Effector memory CD4-positive, alpha-beta T cell (primary cell): ENCODE results near the gene AGAP4.
"Not testable (repeated sequence)": the region's sequence is repeated elsewhere in the genome, so short reads cannot be mapped to it uniquely, and the experiment has no call there.

Source experiments
- DNase-seq, 3 donors: peaks; one replicate each; pipeline ENCODE4 v3.0.0-alpha.2; 2020
- H3K27ac ChIP-seq: 2 replicates; pipeline ENCODE4 v1.7.0; 2013; ENCODE audit warnings: mild to moderate bottlenecking, low read length, moderate library complexity; ENCODE audit not compliant: insufficient read depth, poor library complexity, severe bottlenecking
- H3K27me3 ChIP-seq: replicated peaks from 2 replicates; pipeline ENCODE4 v1.7.0; 2013; ENCODE audit warnings: mild to moderate bottlenecking, low read length; ENCODE audit not compliant: insufficient read depth, control insufficient read depth, poor library complexity, severe bottlenecking
- H3K36me3 ChIP-seq: 2 replicates; pipeline ENCODE4 v1.7.0; 2013; ENCODE audit warnings: mild to moderate bottlenecking, low read length, moderate library complexity; ENCODE audit not compliant: control insufficient read depth, insufficient read depth
- H3K4me1 ChIP-seq: 2 replicates; pipeline ENCODE4 v1.7.0; 2013; ENCODE audit warnings: low read length, mild to moderate bottlenecking; ENCODE audit not compliant: control insufficient read depth, insufficient read depth, poor library complexity, severe bottlenecking
- H3K4me3 ChIP-seq: 2 replicates; pipeline ENCODE4 v1.7.0; 2013; ENCODE audit warnings: low read length, low read depth, mild to moderate bottlenecking; ENCODE audit not compliant: insufficient read depth, poor library complexity, severe bottlenecking
- H3K9me3 ChIP-seq: 2 replicates; pipeline ENCODE4 v1.7.0; 2013; ENCODE audit warnings: mild to moderate bottlenecking, low read length, moderate library complexity; ENCODE audit not compliant: control insufficient read depth

AGAP4 gene

GRCh38 chr10:45820107-45820830 is 27.0 kb downstream of the AGAP4 start:
- not testable (repeated sequence) for H3K27me3 ChIP-seq, H3K4me1 ChIP-seq, H3K36me3 ChIP-seq, H3K9me3 ChIP-seq, H3K4me3 ChIP-seq, H3K27ac ChIP-seq, DNase-seq

- no peak overlapping the region for H3K4me3 ChIP-seq
- H3K27ac ChIP-seq, result no peak overlapping the region
- no peaks in the 10 kb centered on the region for H3K27me3 ChIP-seq
- H3K4me1 ChIP-seq, result no peaks in the 10 kb centered on the region
- no peaks in the 10 kb centered on the region for H3K36me3 ChIP-seq
- no peaks in the 10 kb centered on the region for H3K9me3 ChIP-seq
- no peak for DNase-seq
Measured at GRCh38 chr10:45819552-45819951, 27.7 kb downstream of the AGAP4 start.

GRCh38 chr10:45817912-45818311 is 29.4 kb downstream of the AGAP4 start:
- no peak for DNase-seq
- H3K27me3 ChIP-seq, result no peaks in the 10 kb centered on the region
- H3K9me3 ChIP-seq, result no peaks in the 10 kb centered on the region
- no peaks in the 10 kb centered on the region for H3K4me1 ChIP-seq
- H3K36me3 ChIP-seq, result no peaks in the 10 kb centered on the region
- no peak overlapping the region for H3K27ac ChIP-seq
- H3K4me3 ChIP-seq, result no peak overlapping the region

- Histone ChIP-seq H3K36me3 (no peaks in the 10 kb centered on the region), H3K27me3 (no peaks in the 10 kb centered on the region), H3K9me3 (no peaks in the 10 kb centered on the region), H3K4me1 (no peaks in the 10 kb centered on the region), H3K27ac (no peak overlapping the region), H3K4me3 (no peak overlapping the region)
- no peak for DNase-seq
Measured at GRCh38 chr10:45817130-45817859, 30.0 kb downstream of the AGAP4 start.

DNA sequence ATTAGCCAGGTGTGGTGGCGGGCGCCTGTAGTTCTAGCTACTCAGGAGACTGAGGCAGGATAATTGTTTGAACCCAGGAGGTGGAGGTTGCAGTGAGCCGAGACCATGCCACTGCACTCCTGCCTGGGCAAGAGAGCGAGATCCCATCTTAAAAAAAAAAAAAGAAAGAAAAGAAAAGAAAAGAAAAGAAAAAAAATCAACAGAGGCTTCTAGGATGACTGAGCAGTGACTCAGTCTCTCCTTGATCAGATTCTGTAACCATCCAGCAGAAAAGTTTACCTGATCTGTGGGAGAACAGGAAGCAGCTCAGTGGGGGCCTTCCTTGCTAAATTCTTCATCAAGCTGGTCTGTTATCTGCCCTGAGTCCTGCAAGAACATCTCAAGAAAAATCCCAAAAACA is 33.2 kb downstream of the AGAP4 start:
- not testable (repeated sequence) for H3K36me3 ChIP-seq, H3K27ac ChIP-seq, H3K4me1 ChIP-seq, H3K9me3 ChIP-seq, H3K27me3 ChIP-seq, H3K4me3 ChIP-seq, DNase-seq

GRCh38 chr10:45812959-45813358 is 34.3 kb downstream of the AGAP4 start:
- H3K4me3 ChIP-seq, DNase-seq, H3K9me3 ChIP-seq, H3K4me1 ChIP-seq, H3K36me3 ChIP-seq, H3K27ac ChIP-seq, H3K27me3 ChIP-seq: not testable (repeated sequence)

- Histone ChIP-seq H3K9me3 (no peaks in the 10 kb centered on the region), H3K36me3 (no peaks in the 10 kb centered on the region), H3K4me3 (no peak overlapping the region), H3K27ac (no peak overlapping the region), H3K4me1 (no peaks in the 10 kb centered on the region), H3K27me3 (no peaks in the 10 kb centered on the region)
- DNase-seq, result no peak
Measured at GRCh38 chr10:45811075-45811474, 36.2 kb downstream of the AGAP4 start.

GRCh38 chr10:45809837-45810236 is 37.5 kb downstream of the AGAP4 start:
- no peaks in the 10 kb centered on the region for H3K27me3 ChIP-seq
- H3K9me3 ChIP-seq, result no peaks in the 10 kb centered on the region
- no peaks in the 10 kb centered on the region for H3K4me1 ChIP-seq
- H3K27ac ChIP-seq, result no peak overlapping the region
- DNase-seq, result no peak
- no peak overlapping the region for H3K4me3 ChIP-seq
- no peaks in the 10 kb centered on the region for H3K36me3 ChIP-seq

DNA sequence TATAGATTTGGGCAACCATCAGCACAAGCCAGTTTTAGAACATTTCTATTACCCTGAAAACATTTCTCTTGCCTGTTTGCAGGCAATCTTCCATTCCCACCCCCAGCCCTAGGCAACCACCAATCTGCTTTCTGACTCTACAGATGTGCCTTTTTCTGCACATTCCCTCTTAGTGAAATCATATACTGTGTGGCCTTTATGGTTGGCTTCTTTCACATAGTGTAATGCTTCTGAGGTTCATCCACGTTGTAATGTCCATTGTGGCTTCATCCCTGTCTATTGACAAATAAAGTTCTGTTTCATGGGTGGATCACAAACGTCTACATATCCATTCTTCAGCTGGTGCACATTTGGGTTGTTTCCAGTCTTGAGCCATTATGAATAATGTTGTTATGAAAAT is 42.3 kb downstream of the AGAP4 start:
- H3K9me3 ChIP-seq, H3K36me3 ChIP-seq, H3K27ac ChIP-seq, DNase-seq, H3K4me1 ChIP-seq, H3K27me3 ChIP-seq, H3K4me3 ChIP-seq: not testable (repeated sequence)
